GM18526 (cell line): ENCODE results near the gene TOR4A.
A peak's percentile ranks its signal among the peaks of the same experiment; 100 is the strongest.

ENCODE experiments used
- POLR2A ChIP-seq: IDR thresholded peaks from 3 replicates; pipeline ENCODE4 v1.6.1; 2011; ENCODE audit not compliant: insufficient read length; ENCODE audit errors: extremely low read depth

TOR4A gene

GRCh38 chr9:137245450-137246421, 31.8 kb upstream of the TOR4A start:
- no peak for TF ChIP-seq POLR2A

- no peak for TF ChIP-seq POLR2A
Measured at GRCh38 chr9:137247135-137247915, 30.2 kb upstream of the TOR4A start.

- TF ChIP-seq POLR2A, result no peak
Measured at GRCh38 chr9:137247916-137248175, 29.7 kb upstream of the TOR4A start.

GRCh38 chr9:137250329-137251193, 27.0 kb upstream of the TOR4A start:
- no peak for TF ChIP-seq POLR2A

GRCh38 chr9:137251194-137251461, 26.4 kb upstream of the TOR4A start, which contains the start of gene STPG3:
Gene STPG3, plus strand, starts transcription at chr9:137251286. Its CDS starts 1 bp downstream, at chr9:137251287.
- TF ChIP-seq POLR2A, result no peak

- no peak for TF ChIP-seq POLR2A
Measured at GRCh38 chr9:137251490-137252268, 25.8 kb upstream of the TOR4A start.

GRCh38 chr9:137252555-137253506, 24.7 kb upstream of the TOR4A start:
- no peak for TF ChIP-seq POLR2A

- no peak for TF ChIP-seq POLR2A
Measured at GRCh38 chr9:137253717-137254623, 23.6 kb upstream of the TOR4A start.

- TF ChIP-seq POLR2A, result peak; percentile 83
Measured at GRCh38 chr9:137254624-137255447, 22.7 kb upstream of the TOR4A start, which contains the start of gene NELFB. Gene NELFB, plus strand, starts transcription at chr9:137255327.

- TF ChIP-seq POLR2A, result no peak
Measured at GRCh38 chr9:137255448-137256114, 21.9 kb upstream of the TOR4A start.

- no peak for TF ChIP-seq POLR2A
Measured at GRCh38 chr9:137256362-137256761, 21.2 kb upstream of the TOR4A start.
